ENCODE measurements around the gene KANSL1.

KANSL1 gene

DNA sequence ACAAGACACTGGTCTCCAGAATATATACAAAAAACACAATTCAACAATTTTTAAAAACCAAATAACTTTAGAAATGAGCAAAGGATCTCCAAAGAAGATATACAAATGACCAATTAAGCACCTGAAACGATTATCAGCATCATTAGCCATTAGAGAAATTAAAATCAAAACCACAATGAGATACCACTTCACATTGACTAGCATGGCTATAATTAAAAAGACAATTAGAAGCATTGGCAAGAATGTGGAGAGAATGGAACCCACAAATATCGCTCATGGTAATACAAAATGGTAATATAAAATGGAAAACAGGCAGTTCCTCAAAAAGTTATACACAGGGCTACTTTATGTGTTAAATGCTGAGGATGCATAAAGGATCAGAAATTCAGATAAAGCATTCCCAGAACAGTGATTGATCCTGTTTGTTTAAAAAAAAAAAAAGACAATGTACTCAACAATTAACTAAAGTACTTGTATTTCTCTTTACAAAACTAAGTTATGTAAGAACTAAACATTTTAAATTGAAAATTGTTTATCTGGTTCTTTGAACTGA is 52.5 kb downstream of the KANSL1 start:
- DNase-seq (ENCODE audit: low spot score) = no peak

GRCh38 chr17:46139432-46140210 is 53.6 kb downstream of the KANSL1 start:
- DNase-seq (ENCODE audit: low spot score) = no peak

- DNase-seq (ENCODE audit: low spot score) = no peak
Measured at GRCh38 chr17:46138473-46138872, 54.8 kb downstream of the KANSL1 start.

GRCh38 chr17:46136820-46137219 is 56.4 kb downstream of the KANSL1 start:
- DNase-seq (ENCODE audit: low spot score) = no peak

DNA sequence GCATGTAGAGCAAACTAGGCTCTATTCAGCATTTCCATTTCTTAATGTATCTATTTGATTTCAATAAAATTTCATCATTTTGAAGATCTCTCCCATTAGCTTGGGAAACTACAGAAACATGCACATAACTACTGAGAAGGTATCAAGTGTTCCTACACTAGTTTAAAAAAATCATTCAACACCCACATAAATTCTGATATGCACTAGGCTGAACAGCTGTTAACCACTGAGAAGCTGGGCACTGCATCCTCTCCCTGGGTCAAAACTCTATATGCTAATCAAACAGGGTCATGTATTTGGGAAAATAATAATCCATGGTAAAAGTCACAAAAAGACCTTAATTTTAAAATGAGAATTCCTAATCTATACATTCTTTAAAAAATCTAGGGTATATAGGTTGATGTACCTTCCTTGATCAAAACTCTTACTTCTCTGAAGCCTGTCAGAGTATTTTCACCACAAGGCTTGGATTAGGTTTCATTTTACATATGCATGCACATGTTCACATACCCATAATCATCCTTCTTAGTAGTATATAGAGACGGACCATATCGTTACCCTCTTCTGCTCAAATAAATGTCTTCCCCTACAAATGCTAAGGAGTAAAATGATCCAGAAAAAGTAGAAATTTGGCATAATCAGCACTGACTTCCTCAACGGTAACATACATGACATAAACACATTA is 57.2 kb downstream of the KANSL1 start:
- DNase-seq (ENCODE audit: low spot score) = no peak

DNA sequence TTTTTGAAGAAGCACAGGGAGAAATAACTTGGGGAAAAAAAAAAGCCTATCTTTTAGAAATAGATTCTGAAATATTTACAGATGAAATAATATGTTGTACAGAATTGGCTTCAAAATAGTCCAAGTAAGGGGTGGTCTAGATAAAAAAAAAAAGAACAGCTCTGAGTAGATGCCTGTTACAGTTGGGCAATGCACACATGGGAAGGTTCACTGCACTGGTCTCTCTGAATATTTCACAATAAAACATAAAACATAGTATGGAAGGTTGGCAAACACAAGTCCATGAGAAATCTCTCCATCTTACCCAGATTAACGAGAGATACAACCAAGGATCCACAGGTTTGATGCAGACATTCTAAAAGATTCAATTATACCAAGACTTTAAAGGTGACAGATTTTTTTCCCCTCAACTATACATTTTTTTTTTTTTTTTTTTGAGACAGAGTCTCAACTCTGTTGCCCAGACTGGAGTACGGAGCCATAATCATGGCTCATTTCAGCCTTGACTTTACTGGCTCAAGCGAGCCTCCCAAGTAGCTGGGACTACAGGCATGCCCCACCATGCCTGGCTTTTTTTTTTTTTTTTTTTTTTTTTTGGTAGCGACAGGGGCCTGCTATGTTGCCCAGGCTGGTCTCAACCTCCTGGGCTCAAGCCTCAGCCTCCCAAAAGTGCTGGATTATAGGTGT is 58.0 kb downstream of the KANSL1 start:
- DNase-seq (ENCODE audit: low spot score) = no peak

DNA sequence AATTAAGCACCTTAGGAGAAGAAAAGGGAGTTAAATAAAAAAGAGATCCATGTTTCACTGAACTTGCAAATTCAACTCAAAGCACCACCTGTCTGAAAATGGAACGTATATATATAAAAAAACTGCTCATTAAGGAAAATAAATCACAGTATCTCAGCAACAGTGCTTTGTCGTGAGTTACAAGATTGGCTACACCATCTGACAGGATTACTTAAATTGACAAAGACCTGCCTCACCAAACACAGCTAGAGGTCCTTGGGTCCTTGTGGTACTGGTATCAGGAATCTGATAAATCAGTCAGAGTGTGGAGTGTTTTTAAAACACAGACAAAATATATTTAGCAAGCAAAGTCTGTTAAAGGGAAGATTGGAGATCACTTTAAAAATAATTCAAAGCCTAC is 63.9 kb downstream of the KANSL1 start:
- DNase-seq (ENCODE audit: low spot score) = no peak

DNA sequence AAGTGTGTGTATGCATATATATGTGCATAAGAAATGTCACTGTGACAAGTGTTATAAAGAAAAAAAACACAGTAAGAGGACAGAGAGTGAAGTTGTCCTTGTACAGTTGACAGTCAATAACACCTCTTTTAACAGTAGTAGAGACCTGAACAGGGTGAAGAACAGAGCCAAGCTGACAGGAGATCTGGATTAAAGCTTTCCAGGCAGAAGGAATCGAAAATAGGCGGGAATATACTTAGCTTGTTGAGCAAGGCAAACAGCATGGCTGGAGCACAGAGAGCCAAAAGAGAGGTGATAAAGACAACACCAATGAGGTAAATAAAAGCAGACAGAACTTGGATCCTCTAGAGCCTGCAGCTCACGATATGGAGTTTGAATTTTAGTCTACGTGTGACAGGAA is 64.8 kb downstream of the KANSL1 start:
- no peak for DNase-seq (ENCODE audit: low spot score)

DNA sequence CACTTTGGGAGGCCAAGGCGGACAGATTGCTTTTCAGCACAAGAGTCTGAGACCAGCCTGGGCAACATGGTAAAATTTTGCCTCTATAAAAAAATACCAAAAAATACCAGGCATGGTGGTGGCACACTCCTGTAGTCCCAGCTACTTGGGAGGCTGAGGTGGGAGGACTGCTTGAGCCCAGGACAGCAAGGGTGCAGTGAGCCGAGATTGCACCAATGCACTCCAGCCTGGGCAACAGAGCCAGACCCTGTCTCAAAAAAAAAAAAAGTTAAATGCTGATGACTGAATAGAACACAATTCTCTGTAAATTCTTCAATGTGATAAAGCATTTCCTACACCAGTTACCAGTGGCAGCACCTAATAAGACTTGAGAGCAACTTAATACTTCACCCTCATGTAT is 65.7 kb downstream of the KANSL1 start:
- DNase-seq (ENCODE audit: low spot score) = no peak

GRCh38 chr17:46126840-46127239 is 66.4 kb downstream of the KANSL1 start:
- no peak for DNase-seq (ENCODE audit: low spot score)

DNA sequence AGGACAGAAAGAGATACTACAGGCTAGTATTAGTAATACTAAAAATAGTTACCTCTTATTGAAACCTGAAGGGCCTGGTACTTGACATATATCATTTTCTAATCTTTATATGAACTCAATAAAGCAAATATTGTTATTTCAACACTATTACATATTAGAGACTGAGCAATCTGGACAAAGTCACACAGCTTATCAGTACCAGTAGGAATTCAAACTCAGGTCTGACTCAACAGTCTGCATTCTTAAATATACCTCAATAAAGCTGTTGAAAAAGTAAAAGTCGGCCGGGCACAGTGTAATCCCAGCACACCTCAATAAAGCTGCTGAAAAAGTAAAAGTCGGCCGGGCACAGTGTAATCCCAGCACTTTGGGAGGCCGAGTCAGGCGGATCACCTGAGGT is 67.4 kb downstream of the KANSL1 start:
- no peak for DNase-seq (ENCODE audit: low spot score)

- DNase-seq (ENCODE audit: low spot score) = no peak
Measured at GRCh38 chr17:46124695-46125592, 68.3 kb downstream of the KANSL1 start.

DNA sequence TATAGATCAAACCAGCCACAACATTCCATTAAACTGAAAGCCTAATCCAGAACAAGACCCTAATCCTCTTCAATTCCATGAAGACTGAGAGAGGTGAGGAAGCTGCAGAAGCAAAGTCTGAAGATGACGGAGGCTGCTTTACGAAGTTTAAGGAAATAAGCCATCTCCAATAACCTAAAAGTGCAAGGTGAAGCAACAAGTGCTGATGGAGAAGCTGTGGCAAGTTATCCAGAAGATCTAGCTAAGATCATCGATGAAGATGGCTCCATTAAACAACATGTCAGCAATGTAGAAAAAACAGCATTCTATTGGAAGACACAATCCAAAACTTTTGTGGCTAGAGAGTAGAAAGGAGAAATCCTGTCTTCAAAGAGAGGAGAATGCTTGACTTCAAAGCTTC is 69.6 kb downstream of the KANSL1 start:
- no peak for DNase-seq (ENCODE audit: low spot score)

GRCh38 chr17:46122486-46122871 is 70.8 kb downstream of the KANSL1 start:
- DNase-seq (ENCODE audit: low spot score) = peak; percentile 25

DNA sequence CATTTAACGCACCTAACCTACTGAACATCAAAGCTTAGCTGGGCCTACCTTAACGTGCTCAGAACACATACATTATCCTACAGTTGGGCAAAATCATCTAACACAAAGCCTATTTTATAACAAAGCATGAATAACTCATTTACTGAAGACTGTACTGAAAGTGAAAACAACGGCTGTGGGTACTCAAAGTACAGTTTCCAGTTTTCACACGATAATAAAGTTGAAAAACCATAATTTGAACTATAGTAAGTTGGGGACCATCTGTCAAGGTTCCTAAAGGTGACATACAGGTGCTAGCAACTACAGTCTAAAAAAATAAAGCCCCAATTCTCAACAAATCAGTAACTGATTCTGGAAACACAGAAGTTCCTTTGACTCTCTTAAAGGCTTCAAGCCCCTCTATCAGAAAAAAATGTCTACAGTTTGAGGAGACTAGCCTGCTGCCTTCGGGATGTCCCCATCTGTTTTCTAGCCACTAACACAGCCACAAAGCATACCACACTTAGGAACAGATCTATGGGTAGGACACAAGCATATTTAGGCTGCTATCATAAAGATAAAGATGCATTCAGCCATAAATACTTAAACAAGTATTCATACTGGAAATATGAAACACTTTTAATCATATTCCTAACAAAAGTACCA is 71.3 kb downstream of the KANSL1 start:
- peak; percentile 43 for DNase-seq (ENCODE audit: low spot score)

DNA sequence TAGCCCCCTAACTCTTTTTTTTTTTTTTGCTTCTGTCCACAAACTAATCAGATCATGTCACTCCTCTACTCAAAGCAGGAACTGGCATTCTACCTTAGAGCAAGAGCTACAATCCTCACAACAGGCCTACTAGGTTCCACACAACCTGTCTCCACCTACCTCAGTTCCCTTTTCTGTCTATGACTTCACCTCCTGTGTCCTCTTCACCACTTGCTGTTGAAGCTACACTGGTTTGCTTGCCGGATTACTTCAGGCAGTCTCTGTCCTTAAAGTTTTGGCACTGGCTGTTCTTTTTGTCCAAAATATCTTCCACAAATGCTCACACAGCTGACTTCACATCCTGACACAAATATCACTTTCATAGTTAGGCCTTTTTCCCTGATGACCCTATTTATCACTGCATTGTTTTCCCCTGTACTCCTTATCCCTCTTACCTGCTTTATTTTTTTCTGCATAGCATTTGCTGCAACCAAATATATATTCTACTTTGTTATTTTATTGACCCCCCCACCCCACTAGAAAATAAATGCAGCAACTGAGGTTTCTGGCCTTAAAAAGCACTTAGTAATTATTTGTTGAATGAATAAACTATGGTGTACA is 72.0 kb downstream of the KANSL1 start:
- DNase-seq (ENCODE audit: low spot score) = no peak

DNA sequence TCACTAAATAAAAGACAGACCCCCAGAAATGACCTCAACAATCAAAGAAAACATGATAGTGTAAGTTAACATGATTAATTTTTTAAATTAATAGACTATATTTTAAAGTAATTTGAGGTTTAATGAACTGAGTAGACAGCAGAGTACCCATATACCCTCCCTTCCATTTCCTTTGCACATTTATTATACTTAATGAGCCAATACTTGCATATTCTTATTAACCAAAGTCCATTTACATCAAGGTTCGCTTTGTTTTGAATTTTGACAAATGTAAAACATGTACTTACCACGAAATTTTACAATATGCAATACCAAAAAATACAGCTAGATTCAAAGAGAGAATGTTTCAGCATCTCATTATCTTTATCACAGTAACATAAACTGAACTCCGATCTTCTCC is 72.7 kb downstream of the KANSL1 start:
- no peak for DNase-seq (ENCODE audit: low spot score)

DNA sequence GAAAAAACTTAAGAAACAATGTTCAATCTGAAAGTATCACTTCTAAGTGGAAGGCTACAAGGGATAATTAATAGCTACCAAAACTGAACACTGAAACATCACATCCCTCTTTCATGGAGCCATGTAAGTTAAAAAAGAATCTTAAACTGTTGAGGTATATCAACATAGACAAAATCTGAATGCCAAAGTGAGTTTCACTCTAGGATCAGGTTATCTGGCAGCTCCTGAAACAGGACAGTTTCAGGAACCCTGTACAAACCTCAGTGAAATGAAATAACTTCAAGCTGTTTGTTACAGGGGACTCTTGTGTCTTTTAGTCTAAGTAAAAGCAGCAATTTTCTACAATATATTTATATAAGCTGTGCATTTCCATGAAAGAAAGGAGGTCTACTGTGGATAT is 73.2 kb downstream of the KANSL1 start:
- DNase-seq (ENCODE audit: low spot score) = no peak

- no peak for DNase-seq (ENCODE audit: low spot score)
Measured at GRCh38 chr17:46118964-46119363, 74.3 kb downstream of the KANSL1 start.

GRCh38 chr17:46117850-46118696 is 75.2 kb downstream of the KANSL1 start:
- DNase-seq (ENCODE audit: low spot score) = no peak
